ENCODE data around the gene MTAP.
A peak's percentile ranks its signal among the peaks of the same experiment; 100 is the strongest.

Gene MTAP

GRCh38 chr9:21802418-21803000 lies at the start of gene MTAP:
Gene MTAP, plus strand, starts transcription at chr9:21802636. Its CDS starts 113 bp downstream, at chr9:21802749.
- H3K9ac ChIP-seq (ENCODE audit: low read length in 2 of 2) = peak within 1 kb of the TSS; percentile 83 to 97
- H3K9me3 ChIP-seq (ENCODE audit: control insufficient read depth in 2 of 2, low read length in 2 of 2) = no peaks in the 10 kb centered on the region
- no peaks in the 10 kb centered on the region for H3K36me3 ChIP-seq (ENCODE audit: control insufficient read depth in 2 of 2, insufficient read depth in 2 of 2, low read length in 2 of 2)
- peaks cover 16% of the 10 kb centered on the region for H3K4me1 ChIP-seq (ENCODE audit: control insufficient read depth, insufficient read depth, low read length)
- H3K27me3 ChIP-seq (ENCODE audit: control insufficient read depth in 1 of 2, insufficient read depth in 2 of 2, low read length in 2 of 2) = no peaks in the 10 kb centered on the region
- peak within 1 kb of the TSS; percentile 95 for H3K27ac ChIP-seq (ENCODE audit: low read length)
- peak within 1 kb of the TSS; percentile 76 to 88 for H3K4me3 ChIP-seq (ENCODE audit: low read length in 2 of 2)

GRCh38 chr9:21753523-21753922 lies 48.9 kb upstream of the MTAP start:
- H3K36me3 ChIP-seq (ENCODE audit: control insufficient read depth in 2 of 2, insufficient read depth in 2 of 2, low read length in 2 of 2) = no peaks in the 10 kb centered on the region
- no peak overlapping the region for H3K9ac ChIP-seq (ENCODE audit: low read length in 2 of 2)
- H3K27me3 ChIP-seq (ENCODE audit: control insufficient read depth in 1 of 2, insufficient read depth in 2 of 2, low read length in 2 of 2) = no peaks in the 10 kb centered on the region

GRCh38 chr9:21754741-21755140 lies 47.7 kb upstream of the MTAP start:
- no peak overlapping the region for H3K4me3 ChIP-seq (ENCODE audit: low read length in 2 of 2)
- H3K9me3 ChIP-seq (ENCODE audit: control insufficient read depth in 2 of 2, low read length in 2 of 2) = no peaks in the 10 kb centered on the region
- H3K36me3 ChIP-seq (ENCODE audit: control insufficient read depth in 2 of 2, insufficient read depth in 2 of 2, low read length in 2 of 2) = no peaks in the 10 kb centered on the region
- no peaks in the 10 kb centered on the region for H3K4me1 ChIP-seq (ENCODE audit: control insufficient read depth, insufficient read depth, low read length)
- H3K27me3 ChIP-seq (ENCODE audit: control insufficient read depth in 1 of 2, insufficient read depth in 2 of 2, low read length in 2 of 2) = no peaks in the 10 kb centered on the region
- no peak overlapping the region for H3K9ac ChIP-seq (ENCODE audit: low read length in 2 of 2)
- H3K27ac ChIP-seq (ENCODE audit: low read length) = no peak overlapping the region

More at GRCh38 chr9:21753523-21753922, 48.9 kb upstream of the MTAP start:
- Histone ChIP-seq H3K4me1 (ENCODE audit: control insufficient read depth, insufficient read depth, low read length) (no peaks in the 10 kb centered on the region), H3K27ac (ENCODE audit: low read length) (no peak overlapping the region), H3K9me3 (ENCODE audit: control insufficient read depth in 2 of 2, low read length in 2 of 2) (no peaks in the 10 kb centered on the region), H3K4me3 (ENCODE audit: low read length in 2 of 2) (no peak overlapping the region)

GRCh38 chr9:21758540-21758939 lies 43.9 kb upstream of the MTAP start:
- no peaks in the 10 kb centered on the region for H3K4me1 ChIP-seq (ENCODE audit: control insufficient read depth, insufficient read depth, low read length)
- H3K27me3 ChIP-seq (ENCODE audit: control insufficient read depth in 1 of 2, insufficient read depth in 2 of 2, low read length in 2 of 2) = no peaks in the 10 kb centered on the region
- no peak overlapping the region for H3K4me3 ChIP-seq (ENCODE audit: low read length in 2 of 2)
- no peaks in the 10 kb centered on the region for H3K36me3 ChIP-seq (ENCODE audit: control insufficient read depth in 2 of 2, insufficient read depth in 2 of 2, low read length in 2 of 2)
- H3K27ac ChIP-seq (ENCODE audit: low read length) = no peak overlapping the region
- no peak overlapping the region for H3K9ac ChIP-seq (ENCODE audit: low read length in 2 of 2)
- no peaks in the 10 kb centered on the region for H3K9me3 ChIP-seq (ENCODE audit: control insufficient read depth in 2 of 2, low read length in 2 of 2)

- Histone ChIP-seq H3K36me3 (ENCODE audit: control insufficient read depth in 2 of 2, insufficient read depth in 2 of 2, low read length in 2 of 2) (no peaks in the 10 kb centered on the region), H3K27me3 (ENCODE audit: control insufficient read depth in 1 of 2, insufficient read depth in 2 of 2, low read length in 2 of 2) (no peaks in the 10 kb centered on the region), H3K27ac (ENCODE audit: low read length) (no peak overlapping the region), H3K4me1 (ENCODE audit: control insufficient read depth, insufficient read depth, low read length) (no peaks in the 10 kb centered on the region), H3K4me3 (ENCODE audit: low read length in 2 of 2) (no peak overlapping the region), H3K9me3 (ENCODE audit: control insufficient read depth in 2 of 2, low read length in 2 of 2) (no peaks in the 10 kb centered on the region), H3K9ac (ENCODE audit: low read length in 2 of 2) (no peak overlapping the region)
Observed at GRCh38 chr9:21761309-21761901, 41.0 kb upstream of the MTAP start.

- Histone ChIP-seq H3K27me3 (ENCODE audit: control insufficient read depth in 1 of 2, insufficient read depth in 2 of 2, low read length in 2 of 2) (no peaks in the 10 kb centered on the region), H3K4me1 (ENCODE audit: control insufficient read depth, insufficient read depth, low read length) (no peaks in the 10 kb centered on the region), H3K9ac (ENCODE audit: low read length in 2 of 2) (no peak overlapping the region), H3K4me3 (ENCODE audit: low read length in 2 of 2) (no peak overlapping the region), H3K36me3 (ENCODE audit: control insufficient read depth in 2 of 2, insufficient read depth in 2 of 2, low read length in 2 of 2) (no peaks in the 10 kb centered on the region), H3K27ac (ENCODE audit: low read length) (no peak overlapping the region), H3K9me3 (ENCODE audit: control insufficient read depth in 2 of 2, low read length in 2 of 2) (no peaks in the 10 kb centered on the region)
Observed at GRCh38 chr9:21762064-21762463, 40.4 kb upstream of the MTAP start.

- Histone ChIP-seq H3K9ac (ENCODE audit: low read length in 2 of 2) (no peak overlapping the region), H3K4me1 (ENCODE audit: control insufficient read depth, insufficient read depth, low read length) (no peaks in the 10 kb centered on the region), H3K27me3 (ENCODE audit: control insufficient read depth in 1 of 2, insufficient read depth in 2 of 2, low read length in 2 of 2) (no peaks in the 10 kb centered on the region), H3K9me3 (ENCODE audit: control insufficient read depth in 2 of 2, low read length in 2 of 2) (no peaks in the 10 kb centered on the region), H3K4me3 (ENCODE audit: low read length in 2 of 2) (no peak overlapping the region), H3K36me3 (ENCODE audit: control insufficient read depth in 2 of 2, insufficient read depth in 2 of 2, low read length in 2 of 2) (no peaks in the 10 kb centered on the region), H3K27ac (ENCODE audit: low read length) (no peak overlapping the region)
Observed at GRCh38 chr9:21764846-21765245, 37.6 kb upstream of the MTAP start.

- Histone ChIP-seq H3K4me1 (ENCODE audit: control insufficient read depth, insufficient read depth, low read length) (no peaks in the 10 kb centered on the region), H3K9ac (ENCODE audit: low read length in 2 of 2) (no peak overlapping the region), H3K27me3 (ENCODE audit: control insufficient read depth in 1 of 2, insufficient read depth in 2 of 2, low read length in 2 of 2) (no peaks in the 10 kb centered on the region), H3K36me3 (ENCODE audit: control insufficient read depth in 2 of 2, insufficient read depth in 2 of 2, low read length in 2 of 2) (no peaks in the 10 kb centered on the region), H3K27ac (ENCODE audit: low read length) (no peak overlapping the region), H3K4me3 (ENCODE audit: low read length in 2 of 2) (no peak overlapping the region), H3K9me3 (ENCODE audit: control insufficient read depth in 2 of 2, low read length in 2 of 2) (no peaks in the 10 kb centered on the region)
Observed at GRCh38 chr9:21766096-21766495, 36.3 kb upstream of the MTAP start.

GRCh38 chr9:21770871-21771560 lies 31.4 kb upstream of the MTAP start:
- H3K27me3 ChIP-seq (ENCODE audit: control insufficient read depth in 1 of 2, insufficient read depth in 2 of 2, low read length in 2 of 2) = no peaks in the 10 kb centered on the region
- no peak overlapping the region for H3K9ac ChIP-seq (ENCODE audit: low read length in 2 of 2)
- H3K27ac ChIP-seq (ENCODE audit: low read length) = no peak overlapping the region
- no peaks in the 10 kb centered on the region for H3K9me3 ChIP-seq (ENCODE audit: control insufficient read depth in 2 of 2, low read length in 2 of 2)
- H3K4me3 ChIP-seq (ENCODE audit: low read length in 2 of 2) = no peak overlapping the region
- H3K36me3 ChIP-seq (ENCODE audit: control insufficient read depth in 2 of 2, insufficient read depth in 2 of 2, low read length in 2 of 2) = no peaks in the 10 kb centered on the region
- no peaks in the 10 kb centered on the region for H3K4me1 ChIP-seq (ENCODE audit: control insufficient read depth, insufficient read depth, low read length)

GRCh38 chr9:21777701-21778100 lies 24.7 kb upstream of the MTAP start:
- no peaks in the 10 kb centered on the region for H3K27me3 ChIP-seq (ENCODE audit: control insufficient read depth in 1 of 2, insufficient read depth in 2 of 2, low read length in 2 of 2)
- H3K9me3 ChIP-seq (ENCODE audit: control insufficient read depth in 2 of 2, low read length in 2 of 2) = no peaks in the 10 kb centered on the region
- no peak overlapping the region for H3K27ac ChIP-seq (ENCODE audit: low read length)
- H3K9ac ChIP-seq (ENCODE audit: low read length in 2 of 2) = no peak overlapping the region
- H3K4me1 ChIP-seq (ENCODE audit: control insufficient read depth, insufficient read depth, low read length) = no peaks in the 10 kb centered on the region
- H3K4me3 ChIP-seq (ENCODE audit: low read length in 2 of 2) = no peak overlapping the region
- no peaks in the 10 kb centered on the region for H3K36me3 ChIP-seq (ENCODE audit: control insufficient read depth in 2 of 2, insufficient read depth in 2 of 2, low read length in 2 of 2)

- no peaks in the 10 kb centered on the region for H3K27me3 ChIP-seq (ENCODE audit: control insufficient read depth in 1 of 2, insufficient read depth in 2 of 2, low read length in 2 of 2)
- no peaks in the 10 kb centered on the region for H3K4me1 ChIP-seq (ENCODE audit: control insufficient read depth, insufficient read depth, low read length)
- H3K36me3 ChIP-seq (ENCODE audit: control insufficient read depth in 2 of 2, insufficient read depth in 2 of 2, low read length in 2 of 2) = no peaks in the 10 kb centered on the region
- H3K4me3 ChIP-seq (ENCODE audit: low read length in 2 of 2) = no peak overlapping the region
- H3K9me3 ChIP-seq (ENCODE audit: control insufficient read depth in 2 of 2, low read length in 2 of 2) = no peaks in the 10 kb centered on the region
- no peak overlapping the region for H3K27ac ChIP-seq (ENCODE audit: low read length)
- H3K9ac ChIP-seq (ENCODE audit: low read length in 2 of 2) = no peak overlapping the region
Observed at GRCh38 chr9:21778304-21778703, 24.1 kb upstream of the MTAP start.
